B cell (primary cell): Measurements from ENCODE around the gene LMO3. TPM values are rescaled to one million over a fixed set of nuclear protein-coding genes. Genes with fewer than 3 reads are reported as not detected.

Experiments
- ATAC-seq: fragments of 200-7000 bp; cut with Tn5 transposase; one replicate; pipeline ENCODE4 v1.10.0; 2021; ENCODE audit warnings: low read depth, mild to moderate bottlenecking, moderate number of reproducible peaks, moderate library complexity
- CTCF ChIA-PET: fragments of 350-600 bp; sonication (Branson Sonifier 250); formaldehyde crosslinking; loops from one replicate; lab custom pipeline; 2021; ENCODE audit warnings: antibody characterized with exemption, inconsistent platforms; lab: Charles Lee
- POLR2A ChIA-PET: fragments of 350-600 bp; sonication (Branson Sonifier 250); formaldehyde crosslinking; loops from one replicate; lab custom pipeline; 2021; ENCODE audit warnings: antibody characterized with exemption; lab: Charles Lee
- DNase-seq: peaks from one replicate; pipeline ENCODE4 v3.0.0; 2013
- H2AFZ ChIP-seq: 2 replicates; pipeline ENCODE4 v1.6.1; 2012; ENCODE audit warnings: mild to moderate bottlenecking, low read depth, low read length; ENCODE audit not compliant: insufficient read depth, poor library complexity, severe bottlenecking
- H3K27ac ChIP-seq, 2 donors: 1 replicate in 1 of 2; 2 replicates in 1 of 2; pipeline ENCODE4 v1.5.1; 2012 to 2013; ENCODE audit warnings: low read length in 2 of 2, mild to moderate bottlenecking in 2 of 2, moderate library complexity in 1 of 2
- H3K27me3 ChIP-seq, 4 experiments: fragments of 200-600 bp in 1 of 4; sonication (generic) in 1 of 4; replicated peaks in 1 of 4; 1 replicate in 2 of 4; 2 replicates in 2 of 4; pipeline versions ENCODE4 v1.6.1 to v1.7.0; 2013 to 2016; ENCODE audit warnings: low read length in 3 of 4, mild to moderate bottlenecking in 2 of 4, mixed read lengths in 1 of 4, moderate library complexity in 1 of 4; ENCODE audit not compliant: insufficient read depth in 4 of 4, control insufficient read depth in 3 of 4; ENCODE audit errors: control extremely low read depth in 1 of 4
- H3K36me3 ChIP-seq, 2 experiments: replicated peaks in 1 of 2; 1 replicate in 1 of 2; 2 replicates in 1 of 2; pipeline versions ENCODE4 v1.6.1 to v1.7.1; 2013; ENCODE audit warnings: low read length in 1 of 2; ENCODE audit not compliant: insufficient read depth in 2 of 2, control insufficient read depth in 1 of 2; ENCODE audit errors: control extremely low read depth in 1 of 2, extremely low read depth in 1 of 2
- H3K4me1 ChIP-seq, 2 donors: fragments of 200-600 bp in 1 of 2; sonication (generic) in 1 of 2; 1 replicate in 1 of 2; 2 replicates in 1 of 2; pipeline versions ENCODE4 v1.5.1 to v1.6.1; 2013 to 2017; ENCODE audit warnings: low read length in 2 of 2; ENCODE audit not compliant: control insufficient read depth in 2 of 2, insufficient read depth in 2 of 2
- H3K4me2 ChIP-seq: replicated peaks from 2 replicates; pipeline ENCODE3; 2012; ENCODE audit warnings: mild to moderate bottlenecking, low read depth, low read length; ENCODE audit not compliant: poor library complexity, severe bottlenecking
- H3K4me3 ChIP-seq, 5 experiments: fragments of 200-600 bp in 1 of 5; sonication (generic) in 1 of 5; 1 replicate in 3 of 5; 2 replicates in 2 of 5; pipeline versions ENCODE4 v1.5.1 to v1.7.0; 2011 to 2016; ENCODE audit warnings: low read length in 4 of 5, mild to moderate bottlenecking in 4 of 5, low read depth in 2 of 5, control low read depth in 1 of 5, moderate library complexity in 1 of 5; ENCODE audit not compliant: insufficient read depth in 1 of 5; ENCODE audit errors: control extremely low read depth in 1 of 5, extremely low read depth in 1 of 5
- H3K79me2 ChIP-seq: fragments of 200-600 bp; sonication (generic); one replicate; pipeline ENCODE4 v1.6.0; 2016; ENCODE audit warnings: low read length; ENCODE audit not compliant: control insufficient read depth, insufficient read depth
- H3K9ac ChIP-seq: fragments of 200-600 bp; sonication (generic); 2 replicates; pipeline ENCODE4 v1.6.1; 2017; ENCODE audit warnings: mild to moderate bottlenecking, low read length, moderate library complexity
- H3K9me3 ChIP-seq, 3 donors: one replicate each; pipeline versions ENCODE4 v1.6.1 to v1.7.1; 2013; ENCODE audit warnings: low read length in 2 of 3; ENCODE audit not compliant: control insufficient read depth in 2 of 3, insufficient read depth in 1 of 3; ENCODE audit errors: control extremely low read depth in 1 of 3
- H4K20me1 ChIP-seq: 2 replicates; pipeline ENCODE4 v1.6.0; 2012; ENCODE audit warnings: mild to moderate bottlenecking, low read length; ENCODE audit not compliant: insufficient read depth, control insufficient read depth, poor library complexity, severe bottlenecking
- H3K27ac Mint-ChIP-seq: one replicate; pipeline ENCODE4 v1.8.0; 2021; ENCODE audit warnings: mixed read lengths
- H3K27me3 Mint-ChIP-seq: one replicate; pipeline ENCODE4 v1.8.0; 2021; ENCODE audit warnings: mixed read lengths
- H3K4me1 Mint-ChIP-seq: one replicate; pipeline ENCODE4 v1.8.0; 2021; ENCODE audit warnings: mixed read lengths
- H3K4me3 Mint-ChIP-seq: one replicate; pipeline ENCODE4 v1.8.0; 2021; ENCODE audit warnings: mixed read lengths
- H3K9me3 Mint-ChIP-seq: one replicate; pipeline ENCODE4 v1.8.0; 2022; ENCODE audit warnings: mixed read lengths; ENCODE audit not compliant: insufficient read depth
- CTCF ChIP-seq: fragments of 200-600 bp; IDR thresholded peaks from one replicate; pipeline ENCODE4 v1.8.0; 2022; ENCODE audit warnings: antibody characterized with exemption, mild to moderate bottlenecking
- EZH2 ChIP-seq: IDR thresholded peaks from 2 replicates; pipeline ENCODE4 v1.6.1; 2012; ENCODE audit warnings: borderline replicate concordance, low read depth, mild to moderate bottlenecking, moderate library complexity, low read length; ENCODE audit not compliant: insufficient read depth, poor library complexity, severe bottlenecking
- WGBS: methylation state at CpG from one replicate; pipeline ENCODE4 v1.1.5; 2013; ENCODE audit warnings: missing lambda C conversion rate; ENCODE audit not compliant: insufficient coverage; 5-methylcytosine and 5-hydroxymethylcytosine counted together
- intact Hi-C: fragments of 100-400 bp; cut with micrococcal nuclease; formaldehyde crosslinking; loops from one replicate; pipeline ENCODE4 v1.10.0; 2022
- polyA plus RNA-seq: library from polyadenylated mRNA; depleted of rRNA; stranded (reverse); fragments of >200 nt; gene quantifications from 2 replicates; pipeline ENCODE4 v1.2.3, GENCODE V29; 2012
- total RNA-seq, 2 donors: library from RNA; stranded (reverse); fragments of 120-200 nt in 1 of 2; gene quantifications; 1 replicate in 1 of 2; 2 replicates in 1 of 2; pipeline versions ENCODE4 v1.2.3 to v1.2.4, GENCODE V29; 2013 to 2022

LMO3 gene
- total and polyA plus RNA-seq, 2 donors (not counting 1 experiment from before 2014, with no cell fraction given): not detected

- Histone ChIP-seq H3K36me3 (no peaks in the 10 kb centered on the region), H4K20me1 (no peaks in the 10 kb centered on the region), H3K27ac (no peak overlapping the region), H3K79me2 (no peaks in the 10 kb centered on the region), H3K4me1 (no peaks in the 10 kb centered on the region), H3K9me3 (peaks cover 0 to 2% (median 0%) of the 10 kb centered on the region in 3 donors), H3K9ac (no peak overlapping the region), H3K27me3 (no peaks in the 10 kb centered on the region), H3K4me3 (no peak overlapping the region), H3K4me2 (no peak overlapping the region), H2AFZ (no peak overlapping the region)
- Mint-ChIP-seq H3K27me3 (no peaks in the 10 kb centered on the region), H3K4me1 (no peaks in the 10 kb centered on the region), H3K27ac (no peak overlapping the region), H3K4me3 (no peak overlapping the region), H3K9me3 (peaks cover 5% of the 10 kb centered on the region)
- ChIA-PET CTCF (no interaction called here), POLR2A (no interaction called here)
- WGBS: 63% methylated on average over 1 of the region's 6 CpGs
- intact Hi-C loops: no loop called here
- TF ChIP-seq CTCF (no peak), EZH2 (no peak)
- ATAC-seq (no peak), DNase-seq (no peak)
Measured at GRCh38 chr12:16520328-16520727, 85.6 kb downstream of the LMO3 start.

- TF ChIP-seq EZH2 (no peak), CTCF (no peak)
- WGBS: no CpG with 5 or more reads among the region's 3 CpGs
- intact Hi-C loops: no loop called here
- no peak for ATAC-seq
- Mint-ChIP-seq H3K4me1 (no peaks in the 10 kb centered on the region), H3K9me3 (peaks cover 3% of the 10 kb centered on the region), H3K27ac (no peak overlapping the region), H3K27me3 (no peaks in the 10 kb centered on the region), H3K4me3 (no peak overlapping the region)
- peaks cover 0 to 6% (median 2%) of the 10 kb centered on the region in 3 donors for H3K9me3 ChIP-seq
- no peaks in the 10 kb centered on the region for H3K79me2 ChIP-seq
- H3K36me3 ChIP-seq: no peaks in the 10 kb centered on the region
- no peak overlapping the region for H3K4me3 ChIP-seq
- H3K27me3 ChIP-seq: no peaks in the 10 kb centered on the region
- no peak for DNase-seq
- H2AFZ ChIP-seq: no peak overlapping the region
- CTCF ChIA-PET: no interaction called here
- H3K9ac ChIP-seq: no peak overlapping the region
- no peak overlapping the region for H3K27ac ChIP-seq
- H3K4me2 ChIP-seq: no peak overlapping the region
- no peaks in the 10 kb centered on the region for H4K20me1 ChIP-seq
- no peaks in the 10 kb centered on the region for H3K4me1 ChIP-seq
- POLR2A ChIA-PET: no interaction called here
Measured at GRCh38 chr12:16515666-16516065, 90.3 kb downstream of the LMO3 start.
